ENCODE data around the gene MAN2B1. TPM values are rescaled to one million over a fixed set of nuclear protein-coding genes. Genes with fewer than 3 reads are reported as not detected.
"Not testable (repeated sequence)": the region's sequence is repeated elsewhere in the genome, so short reads cannot be mapped to it uniquely, and the experiment has no call there.

MAN2B1 gene
- polyA plus RNA-seq, 1 experiment, result 66.9 TPM

GRCh38 chr19:12648088-12648487 is 18.5 kb downstream of the MAN2B1 start:
- DNase-seq (ENCODE audit: low read depth), result no peak
- Histone ChIP-seq H3K27me3 (ENCODE audit: control insufficient read depth, insufficient read depth, low read length) (no peaks in the 10 kb centered on the region), H3K36me3 (ENCODE audit: control insufficient read depth, insufficient read depth, low read length) (no peaks in the 10 kb centered on the region; the same call in 1 of the 2 replicates), H3K4me3 (ENCODE audit: low read depth, low read length) (peak overlapping the region; percentile 25)
- ChIA-PET CTCF (no interaction called here), POLR2A (no interaction called here)
- peak; percentile 34 for TF ChIP-seq CTCF (IDR thresholded peaks at IDR 0.05; ENCODE audit: insufficient read depth, low read depth, low read length)

GRCh38 chr19:12647490-12648071 is 19.0 kb downstream of the MAN2B1 start:
- no peak for TF ChIP-seq CTCF (IDR thresholded peaks at IDR 0.05; ENCODE audit: insufficient read depth, low read depth, low read length)
- ChIA-PET CTCF (no interaction called here), POLR2A (no interaction called here)
- no peak for DNase-seq (ENCODE audit: low read depth)
- Histone ChIP-seq H3K4me3 (ENCODE audit: low read depth, low read length) (peak overlapping the region; percentile 25), H3K36me3 (ENCODE audit: control insufficient read depth, insufficient read depth, low read length) (no peaks in the 10 kb centered on the region; the same call in 1 of the 2 replicates), H3K27me3 (ENCODE audit: control insufficient read depth, insufficient read depth, low read length) (no peaks in the 10 kb centered on the region)

- DNase-seq (ENCODE audit: low read depth), result no peak
- no peak for TF ChIP-seq CTCF (IDR thresholded peaks at IDR 0.05; ENCODE audit: insufficient read depth, low read depth, low read length)
- CTCF ChIA-PET, result no interaction called here
- H3K27me3 ChIP-seq (ENCODE audit: control insufficient read depth, insufficient read depth, low read length), result no peaks in the 10 kb centered on the region
- no peaks in the 10 kb centered on the region; the same call in 1 of the 2 replicates for H3K36me3 ChIP-seq (ENCODE audit: control insufficient read depth, insufficient read depth, low read length)
- no peak overlapping the region for H3K4me3 ChIP-seq (ENCODE audit: low read depth, low read length)
- POLR2A ChIA-PET, result no interaction called here
Observed at GRCh38 chr19:12647047-12647446, 19.5 kb downstream of the MAN2B1 start.

- Histone ChIP-seq H3K36me3 (ENCODE audit: control insufficient read depth, insufficient read depth, low read length) (no peaks in the 10 kb centered on the region; the same call in 1 of the 2 replicates), H3K4me3 (ENCODE audit: low read depth, low read length) (no peak overlapping the region), H3K27me3 (ENCODE audit: control insufficient read depth, insufficient read depth, low read length) (no peaks in the 10 kb centered on the region)
- no peak for DNase-seq (ENCODE audit: low read depth)
- POLR2A ChIA-PET, result no interaction called here
- CTCF ChIA-PET, result no interaction called here
- no peak for TF ChIP-seq CTCF (IDR thresholded peaks at IDR 0.05; ENCODE audit: insufficient read depth, low read depth, low read length)
Observed at GRCh38 chr19:12646551-12646950, 20.0 kb downstream of the MAN2B1 start.

- POLR2A ChIA-PET; DNase-seq (ENCODE audit: low read depth); CTCF ChIA-PET; H3K27me3 ChIP-seq (ENCODE audit: control insufficient read depth, insufficient read depth, low read length); H3K4me3 ChIP-seq (ENCODE audit: low read depth, low read length); H3K36me3 ChIP-seq (ENCODE audit: control insufficient read depth, insufficient read depth, low read length): not testable (repeated sequence)
Observed at GRCh38 chr19:12643716-12644115, 22.8 kb downstream of the MAN2B1 start.

GRCh38 chr19:12642506-12642905 is 24.0 kb downstream of the MAN2B1 start:
- DNase-seq (ENCODE audit: low read depth), result no peak
- ChIA-PET CTCF (no interaction called here), POLR2A (no interaction called here)
- Histone ChIP-seq H3K4me3 (ENCODE audit: low read depth, low read length) (no peak overlapping the region), H3K36me3 (ENCODE audit: control insufficient read depth, insufficient read depth, low read length) (no peaks in the 10 kb centered on the region), H3K27me3 (ENCODE audit: control insufficient read depth, insufficient read depth, low read length) (no peaks in the 10 kb centered on the region)
- TF ChIP-seq CTCF (IDR thresholded peaks at IDR 0.05; ENCODE audit: insufficient read depth, low read depth, low read length), result no peak
